Right lobe of liver (tissue), 6 donors: ENCODE data around the gene MAL. TPM values are rescaled to one million over a fixed set of nuclear protein-coding genes. Genes with fewer than 3 reads are reported as not detected.

Source experiments
- ATAC-seq, 4 donors: fragments of 200-7000 bp; cut with Tn5 transposase; one replicate each; pipeline ENCODE4 v1.9.1; 2020; ENCODE audit warnings: mild to moderate bottlenecking in 4 of 4, moderate library complexity in 4 of 4
- DNase-seq, 3 donors: peaks; one replicate each; pipeline ENCODE4 v3.0.0-alpha.2; 2020
- H3K27ac ChIP-seq, 3 donors: fragments of 200-600 bp; one replicate each; pipeline ENCODE4 v1.8.0; 2022
- H3K27me3 ChIP-seq, 2 donors: fragments of 200-600 bp; one replicate each; pipeline ENCODE4 v1.8.0; 2022
- H3K36me3 ChIP-seq, 4 donors: fragments of 200-600 bp; sonication (generic) in 1 of 4; one replicate each; pipeline versions ENCODE4 v1.5.1 to v1.8.0; 2017 to 2022; ENCODE audit warnings: control low read depth in 1 of 4
- H3K4me1 ChIP-seq, 4 donors: fragments of 200-600 bp; sonication (generic) in 1 of 4; one replicate each; pipeline versions ENCODE4 v1.5.1 to v1.8.0; 2017 to 2022; ENCODE audit warnings: control low read depth in 1 of 4
- H3K4me3 ChIP-seq, 3 donors: fragments of 200-600 bp; one replicate each; pipeline ENCODE4 v1.8.0; 2022
- H3K9me3 ChIP-seq, 4 donors: fragments of 200-600 bp; sonication (generic) in 1 of 4; one replicate each; pipeline versions ENCODE4 v1.5.1 to v1.8.0; 2017 to 2022; ENCODE audit warnings: control low read depth in 1 of 4
- POLR2A ChIP-seq: fragments of 450-650 bp; IDR thresholded peaks from one replicate; pipeline ENCODE4 v1.6.1; 2017; ENCODE audit warnings: antibody characterized with exemption, mild to moderate bottlenecking
- WGBS: methylation state at CpG from one replicate; pipeline ENCODE4 v1.1.6; 2018; ENCODE audit warnings: low coverage, low lambda C conversion rate; ENCODE audit not compliant: insufficient coverage; ENCODE audit errors: missing lambda C conversion rate; 5-methylcytosine and 5-hydroxymethylcytosine counted together
- intact Hi-C, 2 donors: fragments of 100-400 bp; cut with DNase I; formaldehyde crosslinking; loops; one replicate each; pipeline versions ENCODE4 v1.11.2 to v1.14.1; 2022
- total RNA-seq, 6 experiments: library from RNA; depleted of rRNA in 2 of 6; stranded (reverse); fragments of >200 nt in 2 of 6; fragmentation: NEBNext Ultra II Directional in 3 of 6; extraction: Animal tissue kit (Norgen Biotek cat#: 25700) in 3 of 6; gene quantifications; one replicate each; pipeline versions ENCODE4 v1.1.0 to v1.2.4, GENCODE V29; 2016 to 2023
- TF ChIP-seq, protein P1 (sequence below), 4 donors: fragments of 200-600 bp in 3 of 4; fragments of 450-650 bp in 1 of 4; IDR thresholded peaks; one replicate each; pipeline versions ENCODE4 v1.5.1 to v1.8.0; 2016 to 2022; ENCODE audit warnings: antibody characterized with exemption in 4 of 4, mild to moderate bottlenecking in 2 of 4
- donor health status: DM: no; HTN: yes; CAD: no.
- donor health status: DM: no; HTN: no; CAD: no.
- donor health status: DM: no; HTN: no; CAD: no.
- donor health status: DM: no; HTN: yes; CAD: no.
- donor health status: DM: no; HTN: yes; CAD: no.

Gene MAL
- total RNA-seq, 6 experiments from 2014 or later: 0.24 TPM; not detected in 5

DNA sequence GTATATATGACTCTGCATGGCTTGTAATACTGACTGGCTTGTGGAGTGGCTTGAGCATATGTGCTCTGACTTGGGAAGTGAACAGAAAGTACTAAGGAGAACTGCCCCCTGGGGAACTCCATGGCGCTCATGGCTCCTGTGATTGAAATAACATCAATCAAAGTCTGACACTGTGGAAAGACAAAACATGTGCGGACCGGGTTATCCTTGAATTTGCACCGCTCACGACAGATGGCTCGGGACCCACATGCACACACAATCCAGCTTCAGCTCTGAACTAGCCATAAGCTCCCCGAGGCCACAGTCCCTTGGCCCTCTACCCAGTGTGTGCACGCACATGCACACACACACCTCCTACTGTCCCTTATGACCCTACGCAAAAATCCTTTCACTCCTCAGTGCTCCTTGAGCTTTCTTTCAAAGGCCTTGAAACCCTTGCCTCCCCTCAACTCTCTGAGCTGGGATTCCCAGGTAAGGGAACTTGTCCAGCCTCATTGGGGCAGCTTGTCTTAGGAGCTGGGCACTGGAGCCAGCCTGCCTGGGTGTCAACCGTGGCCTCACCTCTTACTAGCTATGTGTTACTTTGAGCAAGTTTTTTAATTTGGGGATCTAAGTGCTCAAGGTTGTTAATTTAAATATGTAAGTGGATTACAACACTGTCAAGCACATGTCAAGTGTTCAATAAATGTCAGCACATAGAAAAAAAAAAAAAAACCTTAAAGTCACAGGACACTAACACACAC is 52.5 kb downstream of the MAL start:
- DNase-seq: no peak
- Histone ChIP-seq H3K4me1 (peaks cover 0 to 8% (median 3%) of the 10 kb centered on the region in 4 donors), H3K27ac (no peak overlapping the region), H3K9me3 (no peaks in the 10 kb centered on the region), H3K36me3 (no peaks in the 10 kb centered on the region), H3K27me3 (no peaks in the 10 kb centered on the region), H3K4me3 (no peak overlapping the region)
- 62% methylated on average over 3 of the region's 10 CpGs for WGBS
- no peak for ATAC-seq
- TF ChIP-seq POLR2A: no peak
- TF ChIP-seq, protein P1, sequence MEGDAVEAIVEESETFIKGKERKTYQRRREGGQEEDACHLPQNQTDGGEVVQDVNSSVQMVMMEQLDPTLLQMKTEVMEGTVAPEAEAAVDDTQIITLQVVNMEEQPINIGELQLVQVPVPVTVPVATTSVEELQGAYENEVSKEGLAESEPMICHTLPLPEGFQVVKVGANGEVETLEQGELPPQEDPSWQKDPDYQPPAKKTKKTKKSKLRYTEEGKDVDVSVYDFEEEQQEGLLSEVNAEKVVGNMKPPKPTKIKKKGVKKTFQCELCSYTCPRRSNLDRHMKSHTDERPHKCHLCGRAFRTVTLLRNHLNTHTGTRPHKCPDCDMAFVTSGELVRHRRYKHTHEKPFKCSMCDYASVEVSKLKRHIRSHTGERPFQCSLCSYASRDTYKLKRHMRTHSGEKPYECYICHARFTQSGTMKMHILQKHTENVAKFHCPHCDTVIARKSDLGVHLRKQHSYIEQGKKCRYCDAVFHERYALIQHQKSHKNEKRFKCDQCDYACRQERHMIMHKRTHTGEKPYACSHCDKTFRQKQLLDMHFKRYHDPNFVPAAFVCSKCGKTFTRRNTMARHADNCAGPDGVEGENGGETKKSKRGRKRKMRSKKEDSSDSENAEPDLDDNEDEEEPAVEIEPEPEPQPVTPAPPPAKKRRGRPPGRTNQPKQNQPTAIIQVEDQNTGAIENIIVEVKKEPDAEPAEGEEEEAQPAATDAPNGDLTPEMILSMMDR (IDR thresholded peaks at IDR 0.05): no peak
- intact Hi-C loops: no loop called here

DNA sequence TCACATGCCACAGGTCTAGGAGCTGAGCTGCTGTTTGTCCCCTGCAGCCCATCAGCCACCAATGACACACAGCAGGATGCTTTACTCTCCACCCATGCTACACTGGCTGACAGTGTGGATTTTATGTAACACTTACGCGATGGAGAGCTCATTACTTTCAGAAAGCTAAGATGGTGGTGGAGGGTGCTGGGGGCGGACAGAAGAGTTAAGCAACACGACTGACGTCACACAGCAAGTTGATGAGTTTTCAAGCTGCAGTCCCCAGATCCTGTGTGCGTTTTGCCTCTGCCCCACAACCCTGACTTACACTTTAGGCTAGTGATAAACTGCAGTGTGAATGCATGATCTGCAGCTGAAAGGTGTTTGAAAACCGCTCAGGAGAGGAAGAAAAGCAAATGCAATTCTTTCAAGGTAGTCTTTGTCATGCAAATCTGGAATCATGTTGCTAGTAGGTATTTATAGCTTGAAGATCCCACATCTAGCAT is 53.7 kb downstream of the MAL start:
- Histone ChIP-seq H3K36me3 (no peaks in the 10 kb centered on the region), H3K27me3 (no peaks in the 10 kb centered on the region), H3K9me3 (no peaks in the 10 kb centered on the region), H3K27ac (no peak overlapping the region), H3K4me3 (no peak overlapping the region), H3K4me1 (peaks cover 0 to 8% (median 3%) of the 10 kb centered on the region in 4 donors)
- intact Hi-C loops: no loop called here
- ATAC-seq: no peak
- no peak for DNase-seq
- TF ChIP-seq POLR2A: no peak
- TF ChIP-seq, protein P1 (IDR thresholded peaks at IDR 0.05): no peak
- WGBS: 13% methylated on average over 7 of the region's 7 CpGs

DNA sequence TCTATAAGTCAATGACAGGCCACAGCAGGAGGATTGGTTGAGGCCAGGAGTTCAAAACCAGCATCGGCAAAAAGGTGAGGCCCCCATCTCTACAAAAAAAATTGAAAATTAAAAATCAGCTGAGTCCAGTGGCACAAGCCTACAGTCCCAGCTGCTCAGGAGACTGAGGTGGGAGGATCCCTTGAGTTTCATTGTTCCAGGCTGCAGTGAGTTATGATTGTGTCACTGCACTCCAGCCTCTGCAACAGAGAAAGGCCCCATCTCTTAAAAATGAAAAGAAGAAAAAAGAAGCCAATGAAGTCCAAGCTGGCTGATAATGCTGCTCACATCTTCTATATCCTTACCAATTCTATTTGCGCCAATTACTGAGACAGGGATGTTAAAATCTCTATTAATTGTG is 57.0 kb downstream of the MAL start:
- ATAC-seq: no peak
- 93% methylated on average over 2 of the region's 2 CpGs for WGBS
- no peak overlapping the region for H3K27ac ChIP-seq
- intact Hi-C loops: no loop called here
- TF ChIP-seq, protein P1 (IDR thresholded peaks at IDR 0.05): no peak
- no peak for TF ChIP-seq POLR2A
- no peak for DNase-seq
- no peak overlapping the region for H3K4me3 ChIP-seq
- H3K9me3 ChIP-seq: no peaks in the 10 kb centered on the region
- H3K27me3 ChIP-seq: no peaks in the 10 kb centered on the region
- peaks cover 0 to 22% (median 12%) of the 10 kb centered on the region in 4 donors for H3K36me3 ChIP-seq
- H3K4me1 ChIP-seq: no peaks in the 10 kb centered on the region

DNA sequence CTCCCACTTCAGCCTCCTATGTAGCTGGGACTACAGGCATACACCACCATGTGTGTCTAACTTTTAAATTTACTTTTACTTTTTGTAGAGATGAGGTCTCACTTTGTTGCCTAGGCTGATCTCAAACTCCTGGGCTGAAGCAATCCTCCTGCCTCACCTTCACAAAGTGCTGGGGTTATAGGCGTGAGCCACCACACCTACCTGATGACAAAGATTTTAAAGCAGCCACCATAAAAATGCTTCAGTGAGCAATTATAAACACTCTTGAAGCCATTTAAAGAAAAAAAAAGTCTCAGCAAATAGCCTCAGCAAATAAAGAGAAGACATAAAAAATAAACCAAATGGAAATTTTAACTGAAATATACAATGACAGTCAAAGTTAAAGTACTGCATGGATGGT is 60.5 kb downstream of the MAL start:
- H3K9me3 ChIP-seq: no peaks in the 10 kb centered on the region
- DNase-seq: no peak
- peaks cover 0 to 50% (median 20%) of the 10 kb centered on the region in 4 donors for H3K36me3 ChIP-seq
- no peaks in the 10 kb centered on the region for H3K4me1 ChIP-seq
- H3K27ac ChIP-seq: no peak overlapping the region
- no peaks in the 10 kb centered on the region for H3K27me3 ChIP-seq
- no peak for ATAC-seq
- TF ChIP-seq, protein P1 (IDR thresholded peaks at IDR 0.05): no peak
- no peak for TF ChIP-seq POLR2A
- intact Hi-C loops: no loop called here
- 93% methylated on average over 1 of the region's 1 CpG for WGBS
- H3K4me3 ChIP-seq: no peak overlapping the region
